Activated CD4-positive, alpha-beta memory T cell treated with anti-CD3 and anti-CD28 coated beads for 36 hours (primary cell): ENCODE data around the gene CPA5. TPM values are rescaled to one million over a fixed set of nuclear protein-coding genes. Genes with fewer than 3 reads are reported as not detected.
"Not testable (repeated sequence)": the region's sequence is repeated elsewhere in the genome, so short reads cannot be mapped to it uniquely, and the experiment has no call there.

ENCODE experiments used
- CTCF ChIA-PET: fragments of 350-600 bp; sonication (Branson Sonifier 250); formaldehyde crosslinking; loops from one replicate; lab custom pipeline; 2021; ENCODE audit warnings: antibody characterized with exemption, inconsistent platforms; lab: Charles Lee
- POLR2A ChIA-PET: fragments of 350-600 bp; sonication (Branson Sonifier 250); formaldehyde crosslinking; loops from one replicate; lab custom pipeline; 2021; ENCODE audit warnings: antibody characterized with exemption; lab: Charles Lee
- DNase-seq: peaks from one replicate; pipeline ENCODE4 v3.0.0-alpha.2; 2020
- H3K27ac Mint-ChIP-seq: one replicate; pipeline ENCODE4 v1.8.0; 2021; ENCODE audit warnings: mixed read lengths
- H3K27me3 Mint-ChIP-seq: one replicate; pipeline ENCODE4 v1.8.0; 2021; ENCODE audit warnings: mixed read lengths
- H3K36me3 Mint-ChIP-seq: one replicate; pipeline ENCODE4 v1.8.0; 2021; ENCODE audit warnings: mixed read lengths
- H3K4me1 Mint-ChIP-seq: one replicate; pipeline ENCODE4 v1.8.0; 2021; ENCODE audit warnings: low read depth, mixed read lengths
- H3K4me3 Mint-ChIP-seq: one replicate; pipeline ENCODE4 v1.8.0; 2021; ENCODE audit warnings: mild to moderate bottlenecking, mixed read lengths
- H3K9me3 Mint-ChIP-seq: one replicate; pipeline ENCODE4 v1.8.0; 2021; ENCODE audit warnings: mixed read lengths
- intact Hi-C: fragments of 100-400 bp; cut with micrococcal nuclease; formaldehyde crosslinking; loops from one replicate; pipeline ENCODE4 v1.15.1; 2023
- total RNA-seq, 2 experiments: library from RNA; stranded (reverse); gene quantifications; one replicate each; pipeline ENCODE4 v1.2.3, GENCODE V29; 2021

The CPA5 gene
- total RNA-seq, 2 experiments from 2014 or later, result 0.15 TPM; not detected in 1

DNA sequence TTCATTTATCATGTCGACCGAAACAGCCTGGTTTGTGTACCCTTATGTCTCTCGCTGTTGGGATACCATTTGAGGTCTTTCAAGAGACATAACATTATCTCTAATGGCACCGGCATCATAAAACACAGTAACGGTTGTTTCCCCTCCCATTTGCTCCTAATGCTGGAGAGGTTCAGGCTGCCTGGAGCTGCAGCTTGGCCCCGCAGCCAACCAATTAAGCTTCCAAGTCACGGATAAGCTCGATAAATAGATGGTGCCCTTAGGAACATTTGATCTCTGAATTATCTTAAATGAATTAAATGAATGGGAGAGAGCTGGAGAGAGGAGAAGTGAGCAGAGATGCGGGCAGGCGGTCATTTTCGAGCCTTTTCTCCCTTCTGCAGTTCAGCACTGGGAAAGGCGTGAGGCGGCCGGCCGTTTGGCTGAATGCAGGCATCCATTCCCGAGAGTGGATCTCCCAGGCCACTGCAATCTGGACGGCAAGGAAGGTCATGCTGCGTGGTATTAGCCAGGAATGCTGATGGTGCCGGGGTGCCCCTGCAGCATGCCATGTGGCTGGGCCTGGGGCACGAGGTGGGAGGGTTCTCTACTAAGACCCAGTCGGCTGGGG, 39.1 kb upstream of the CPA5 start:
- Mint-ChIP-seq H3K27ac (no peak overlapping the region), H3K4me3 (no peak overlapping the region), H3K4me1 (no peaks in the 10 kb centered on the region), H3K9me3 (no peaks in the 10 kb centered on the region), H3K36me3 (no peaks in the 10 kb centered on the region), H3K27me3 (peaks cover 7% of the 10 kb centered on the region)
- no peak for DNase-seq
- ChIA-PET POLR2A (no interaction called here), CTCF (no interaction called here)
- intact Hi-C loops, result no loop called here

DNA sequence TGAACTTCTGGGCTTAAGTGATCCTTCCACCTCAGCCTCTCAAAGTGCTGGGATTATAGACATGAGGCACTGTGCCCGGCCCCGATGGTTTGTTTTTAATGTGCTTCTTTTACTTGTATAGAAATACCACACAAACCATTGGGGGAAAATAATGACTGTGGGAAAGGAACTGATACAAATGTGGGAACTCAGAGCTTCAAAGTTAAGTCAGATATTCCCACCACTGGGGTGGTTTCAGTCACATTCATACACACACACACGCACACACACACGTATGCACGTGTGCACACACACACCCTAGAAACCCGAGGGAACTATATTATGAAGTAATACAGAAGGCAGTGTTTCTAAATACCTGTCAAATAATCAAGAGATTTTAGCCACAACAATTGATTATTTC, 34.6 kb upstream of the CPA5 start:
- DNase-seq, result no peak
- intact Hi-C loops, result no loop called here
- Mint-ChIP-seq H3K4me1 (no peaks in the 10 kb centered on the region), H3K27me3 (peaks cover 6% of the 10 kb centered on the region), H3K9me3 (no peaks in the 10 kb centered on the region), H3K4me3 (no peak overlapping the region), H3K27ac (no peak overlapping the region), H3K36me3 (no peaks in the 10 kb centered on the region)
- CTCF ChIA-PET, result no interaction called here
- POLR2A ChIA-PET, result no interaction called here

DNA sequence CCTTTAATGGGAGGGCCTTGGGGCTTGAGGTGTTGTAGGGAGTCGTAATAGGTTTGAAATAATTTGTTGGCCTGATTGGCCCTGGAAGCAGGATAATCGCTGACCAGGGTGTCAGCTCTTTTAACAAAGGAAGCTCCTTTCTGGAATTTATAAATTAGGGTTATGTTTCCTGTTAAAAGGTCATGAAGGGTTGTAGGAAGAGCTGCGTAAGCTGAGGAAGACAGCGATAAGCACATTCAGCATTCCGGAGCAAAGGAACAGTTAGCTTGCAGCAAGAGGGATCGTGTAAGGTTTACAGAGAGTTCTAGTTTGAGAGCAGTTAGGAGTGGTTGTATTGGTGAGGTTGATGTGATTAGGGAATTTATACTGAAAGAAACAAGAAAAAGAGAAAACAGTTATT, 30.3 kb upstream of the CPA5 start:
- POLR2A ChIA-PET, result no interaction called here

DNA sequence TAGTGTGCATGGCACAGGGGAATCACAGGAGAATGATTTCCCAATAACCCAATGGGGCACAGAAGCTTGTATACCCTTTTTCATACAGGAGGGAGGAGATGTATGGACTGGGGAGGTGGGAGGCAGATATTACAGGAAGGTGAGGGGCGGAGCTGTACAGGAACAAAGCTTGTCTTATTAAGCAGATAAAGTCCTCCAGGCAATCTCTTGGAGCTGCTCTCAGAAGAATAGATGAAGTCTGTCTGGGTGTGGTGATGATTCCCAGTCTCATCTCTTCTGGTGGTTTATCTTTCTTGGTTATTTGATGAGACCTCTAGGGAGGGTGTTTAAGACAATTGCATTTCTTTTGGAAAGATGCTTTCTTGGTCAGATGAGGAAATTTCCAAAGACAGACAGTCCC, 25.1 kb upstream of the CPA5 start:
- Mint-ChIP-seq H3K36me3 (no peaks in the 10 kb centered on the region), H3K27ac (no peak overlapping the region), H3K4me3 (no peak overlapping the region), H3K4me1 (peaks cover 5% of the 10 kb centered on the region), H3K9me3 (no peaks in the 10 kb centered on the region), H3K27me3 (peaks cover 5% of the 10 kb centered on the region)
- ChIA-PET POLR2A (no interaction called here), CTCF (no interaction called here)
- intact Hi-C loops, result no loop called here
- no peak for DNase-seq

More for the DNA sequence above, 30.3 kb upstream of the CPA5 start:
- no peak overlapping the region for H3K4me3 Mint-ChIP-seq
- DNase-seq, result no peak
- no peaks in the 10 kb centered on the region for H3K4me1 Mint-ChIP-seq
- peaks cover 8% of the 10 kb centered on the region for H3K27me3 Mint-ChIP-seq
- H3K36me3 Mint-ChIP-seq, result no peaks in the 10 kb centered on the region
- intact Hi-C loops, result no loop called here
- no peaks in the 10 kb centered on the region for H3K9me3 Mint-ChIP-seq
- no peak overlapping the region for H3K27ac Mint-ChIP-seq
- CTCF ChIA-PET, result no interaction called here

DNA sequence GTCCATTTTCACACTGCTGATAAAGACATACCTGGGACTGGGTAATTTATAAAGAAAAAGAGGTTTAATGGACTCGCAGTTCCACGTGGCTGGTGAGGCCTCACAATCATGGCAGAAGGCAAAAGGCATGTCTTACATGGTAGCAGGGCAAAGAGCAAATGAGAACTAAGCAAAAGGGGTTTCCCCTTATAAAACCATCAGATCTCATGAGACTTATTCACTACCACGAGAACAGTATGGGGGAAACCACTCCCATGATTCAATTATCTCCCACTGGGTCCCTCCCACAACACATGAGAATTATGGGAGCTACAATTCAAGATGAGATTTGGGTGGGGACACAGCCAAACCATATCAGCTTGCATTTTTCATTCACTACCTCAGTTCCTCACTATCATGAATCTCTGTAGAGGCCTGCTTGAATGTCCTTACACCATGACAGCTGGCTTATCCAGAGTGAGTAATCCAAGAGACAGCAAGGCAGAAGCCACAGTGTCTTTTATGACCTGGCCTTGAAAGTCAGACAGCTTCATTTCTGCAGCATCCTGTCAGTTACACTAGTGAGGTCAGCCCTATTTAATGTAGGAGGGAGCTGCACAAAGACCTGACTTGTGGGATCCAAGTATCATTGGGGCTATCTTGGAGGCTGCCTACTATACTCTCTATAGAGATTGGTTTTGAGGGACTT, 22.9 kb upstream of the CPA5 start:
- H3K4me3 Mint-ChIP-seq, H3K9me3 Mint-ChIP-seq, H3K27ac Mint-ChIP-seq, H3K4me1 Mint-ChIP-seq, H3K36me3 Mint-ChIP-seq, H3K27me3 Mint-ChIP-seq, intact Hi-C loops, DNase-seq: not testable (repeated sequence)
- ChIA-PET CTCF (interaction anchor here (1.1 to 1.4 kb wide), 2 partner anchors 411 to 436 kb away, joined by 3 to 7 read pairs; no protein-coding TSS in a partner anchor), POLR2A (interaction anchor here (0.6 to 1.2 kb wide), 2 partner anchors 45 to 116 kb away, joined by 3 to 4 read pairs; no protein-coding TSS in a partner anchor)

DNA sequence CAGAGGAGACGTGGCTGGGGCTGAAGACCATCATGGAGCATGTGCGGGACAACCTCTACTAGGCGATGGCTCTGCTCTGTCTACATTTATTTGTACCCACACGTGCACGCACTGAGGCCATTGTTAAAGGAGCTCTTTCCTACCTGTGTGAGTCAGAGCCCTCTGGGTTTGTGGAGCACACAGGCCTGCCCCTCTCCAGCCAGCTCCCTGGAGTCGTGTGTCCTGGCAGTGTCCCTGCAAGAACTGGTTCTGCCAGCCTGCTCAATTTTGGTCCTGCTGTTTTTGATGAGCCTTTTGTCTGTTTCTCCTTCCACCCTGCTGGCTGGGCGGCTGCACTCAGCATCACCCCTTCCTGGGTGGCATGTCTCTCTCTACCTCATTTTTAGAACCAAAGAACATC, 22.0 kb upstream of the CPA5 start:
- Mint-ChIP-seq H3K4me3 (no peak overlapping the region), H3K27me3 (peaks cover 5% of the 10 kb centered on the region), H3K4me1 (peaks cover 5% of the 10 kb centered on the region), H3K27ac (no peak overlapping the region), H3K36me3 (no peaks in the 10 kb centered on the region), H3K9me3 (no peaks in the 10 kb centered on the region)
- ChIA-PET CTCF (no interaction called here), POLR2A (interaction anchor here (1.0 kb wide), 1 partner anchor 48 kb away, joined by 3 read pairs; no protein-coding TSS in a partner anchor)
- intact Hi-C loops, result no loop called here
- no peak for DNase-seq

DNA sequence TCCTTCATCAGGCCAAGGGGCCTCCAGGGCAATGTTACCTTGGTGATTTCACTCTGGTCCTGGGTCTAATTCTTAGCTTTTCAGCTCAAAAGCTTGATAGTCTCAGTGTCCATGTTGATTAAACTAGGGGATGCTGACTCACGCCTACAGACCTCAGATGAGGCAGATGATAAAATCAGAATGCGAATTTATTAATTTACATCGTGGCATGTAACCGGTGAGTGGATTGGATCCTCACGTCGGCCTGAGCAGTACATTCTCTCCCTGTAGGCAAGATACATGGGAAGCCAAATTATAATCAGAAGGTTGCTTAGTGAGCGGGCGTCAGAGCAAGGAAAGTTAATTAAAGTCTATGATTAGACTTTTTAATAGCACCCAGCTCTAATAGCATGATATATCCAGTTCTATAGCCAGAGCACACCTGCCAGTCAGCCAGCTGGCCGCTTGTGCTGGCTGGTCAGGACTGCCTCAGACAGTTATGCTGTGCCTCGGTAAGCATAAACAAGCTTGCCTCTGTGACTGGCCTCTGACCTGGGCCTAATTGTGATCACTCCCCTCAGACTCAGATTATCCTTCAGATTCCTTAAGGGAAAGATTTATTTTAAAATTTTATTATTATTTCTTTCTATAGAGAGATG, 20.2 kb upstream of the CPA5 start:
- Mint-ChIP-seq H3K27ac (no peak overlapping the region), H3K9me3 (no peaks in the 10 kb centered on the region), H3K27me3 (no peaks in the 10 kb centered on the region), H3K4me3 (no peak overlapping the region), H3K36me3 (no peaks in the 10 kb centered on the region), H3K4me1 (peaks cover 5% of the 10 kb centered on the region)
- DNase-seq, result no peak
- CTCF ChIA-PET, result no interaction called here
- POLR2A ChIA-PET, result no interaction called here
- intact Hi-C loops, result no loop called here

DNA sequence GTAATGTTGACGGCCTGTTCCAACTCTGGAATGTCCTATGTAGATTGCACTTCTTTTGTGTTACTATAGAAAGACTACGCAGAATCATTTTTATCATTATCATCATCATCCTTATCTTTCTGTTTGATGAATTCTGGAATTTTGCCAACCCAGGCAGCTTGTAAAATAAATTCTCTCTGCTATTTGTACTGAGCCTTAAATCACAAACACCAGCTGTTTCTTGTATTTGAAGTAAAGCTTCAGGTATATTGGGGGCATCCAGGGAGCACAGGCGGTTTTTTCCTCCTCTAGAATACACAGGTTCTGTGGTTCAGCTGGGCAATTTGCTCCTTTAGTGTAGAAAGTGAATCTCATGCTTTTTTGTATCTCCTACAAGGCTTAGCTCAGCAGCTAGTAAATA, 14.9 kb upstream of the CPA5 start:
- POLR2A ChIA-PET, result no interaction called here
- no peak overlapping the region for H3K27ac Mint-ChIP-seq
- CTCF ChIA-PET, result no interaction called here
- no peaks in the 10 kb centered on the region for H3K27me3 Mint-ChIP-seq
- H3K9me3 Mint-ChIP-seq, result no peaks in the 10 kb centered on the region
- no peak overlapping the region for H3K4me3 Mint-ChIP-seq
- intact Hi-C loops, result no loop called here
- H3K4me1 Mint-ChIP-seq, result peaks cover 3% of the 10 kb centered on the region
- H3K36me3 Mint-ChIP-seq, result no peaks in the 10 kb centered on the region
- DNase-seq, result no peak

DNA sequence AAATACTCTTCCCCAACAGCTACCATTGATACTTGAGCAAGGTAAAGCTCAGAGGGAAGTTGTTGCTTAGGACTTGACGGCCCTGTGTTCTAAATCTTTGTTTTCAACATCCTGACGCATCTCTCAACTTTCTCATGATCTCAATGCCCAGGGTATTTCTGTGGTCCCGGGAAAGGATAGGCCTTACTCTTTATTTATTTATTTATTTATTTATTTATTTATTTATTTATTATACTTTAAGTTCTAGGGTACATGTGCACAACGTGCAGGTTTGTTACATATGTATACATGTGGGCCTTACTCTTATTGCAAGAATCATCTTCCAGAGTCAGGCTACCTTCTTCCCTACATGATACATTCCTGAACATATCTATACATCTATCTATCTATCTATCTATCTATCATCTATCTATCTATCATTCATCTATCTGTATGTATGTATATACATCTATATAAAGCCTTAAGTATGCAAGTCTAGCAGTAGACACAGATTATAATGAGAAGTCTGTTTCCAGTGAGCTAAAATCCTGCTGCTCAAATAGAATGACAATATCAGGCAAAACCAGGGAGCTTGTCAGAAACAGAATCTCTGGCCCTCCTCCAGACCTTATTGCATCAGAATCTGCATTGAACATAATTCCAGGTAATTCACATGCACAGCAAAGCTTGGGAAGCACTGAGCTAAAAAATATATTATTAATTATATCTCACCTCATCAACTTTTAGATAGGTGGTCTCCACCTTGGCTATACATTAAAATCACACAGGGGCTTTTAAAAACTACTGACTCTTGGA, 12.2 kb upstream of the CPA5 start:
- POLR2A ChIA-PET, result no interaction called here
- intact Hi-C loops, result no loop called here
- Mint-ChIP-seq H3K27ac (no peak overlapping the region), H3K36me3 (no peaks in the 10 kb centered on the region), H3K27me3 (no peaks in the 10 kb centered on the region), H3K4me3 (no peak overlapping the region), H3K4me1 (peaks cover 3% of the 10 kb centered on the region), H3K9me3 (no peaks in the 10 kb centered on the region)
- CTCF ChIA-PET, result no interaction called here
- DNase-seq, result no peak

DNA sequence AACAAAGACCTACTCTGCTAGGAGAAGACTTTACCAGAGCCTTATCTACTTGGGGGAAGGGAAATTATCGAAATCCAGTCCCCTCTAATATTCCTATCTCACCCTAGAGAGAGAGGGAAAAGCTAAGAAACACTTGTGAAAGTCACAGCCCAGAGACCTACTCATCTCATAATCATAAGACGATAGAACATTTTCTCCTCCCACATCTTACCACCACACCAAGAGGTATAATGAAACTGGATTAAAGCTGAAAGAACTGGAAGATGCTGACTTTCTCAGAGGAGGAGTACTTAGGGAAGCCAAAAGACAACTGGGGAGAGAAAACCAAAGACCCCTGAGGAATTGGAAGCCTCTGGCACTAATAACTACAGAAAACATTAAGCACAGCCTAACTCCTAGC, 10.8 kb upstream of the CPA5 start:
- peaks cover 3% of the 10 kb centered on the region for H3K4me1 Mint-ChIP-seq
- H3K36me3 Mint-ChIP-seq, result no peaks in the 10 kb centered on the region
- no peak overlapping the region for H3K4me3 Mint-ChIP-seq
- no peaks in the 10 kb centered on the region for H3K27me3 Mint-ChIP-seq
- POLR2A ChIA-PET, result interaction anchor here (0.8 kb wide), 1 partner anchor 59 kb away, joined by 4 read pairs; no protein-coding TSS in a partner anchor
- DNase-seq, result no peak
- H3K27ac Mint-ChIP-seq, result no peak overlapping the region
- CTCF ChIA-PET, result no interaction called here
- intact Hi-C loops, result no loop called here
- no peaks in the 10 kb centered on the region for H3K9me3 Mint-ChIP-seq

DNA sequence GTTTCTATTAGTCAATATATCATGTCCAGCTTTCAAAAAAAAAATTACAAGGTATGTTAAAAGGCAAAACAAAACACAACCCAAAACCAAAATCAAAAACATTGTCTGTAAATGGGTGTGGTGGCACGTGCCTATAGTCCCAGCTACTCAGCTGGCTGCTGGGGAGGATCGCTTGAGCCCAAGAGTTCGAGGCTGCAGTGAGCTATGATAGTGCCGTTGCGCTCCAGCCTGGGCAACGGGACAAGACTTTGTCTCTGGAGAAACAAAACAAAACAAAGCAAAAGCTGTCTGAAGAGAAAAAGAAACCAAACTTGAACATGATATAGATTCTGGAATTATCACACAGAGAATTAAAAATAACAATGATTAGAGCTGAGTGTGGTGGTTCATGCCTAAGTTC, 10.3 kb upstream of the CPA5 start:
- intact Hi-C loops, result no loop called here
- Mint-ChIP-seq H3K27ac (no peak overlapping the region), H3K4me3 (no peak overlapping the region), H3K36me3 (no peaks in the 10 kb centered on the region), H3K4me1 (peaks cover 3% of the 10 kb centered on the region), H3K9me3 (no peaks in the 10 kb centered on the region), H3K27me3 (no peaks in the 10 kb centered on the region)
- DNase-seq, result no peak
- ChIA-PET POLR2A (interaction anchor here (0.8 kb wide), 1 partner anchor 59 kb away, joined by 4 read pairs; no protein-coding TSS in a partner anchor), CTCF (no interaction called here)

DNA sequence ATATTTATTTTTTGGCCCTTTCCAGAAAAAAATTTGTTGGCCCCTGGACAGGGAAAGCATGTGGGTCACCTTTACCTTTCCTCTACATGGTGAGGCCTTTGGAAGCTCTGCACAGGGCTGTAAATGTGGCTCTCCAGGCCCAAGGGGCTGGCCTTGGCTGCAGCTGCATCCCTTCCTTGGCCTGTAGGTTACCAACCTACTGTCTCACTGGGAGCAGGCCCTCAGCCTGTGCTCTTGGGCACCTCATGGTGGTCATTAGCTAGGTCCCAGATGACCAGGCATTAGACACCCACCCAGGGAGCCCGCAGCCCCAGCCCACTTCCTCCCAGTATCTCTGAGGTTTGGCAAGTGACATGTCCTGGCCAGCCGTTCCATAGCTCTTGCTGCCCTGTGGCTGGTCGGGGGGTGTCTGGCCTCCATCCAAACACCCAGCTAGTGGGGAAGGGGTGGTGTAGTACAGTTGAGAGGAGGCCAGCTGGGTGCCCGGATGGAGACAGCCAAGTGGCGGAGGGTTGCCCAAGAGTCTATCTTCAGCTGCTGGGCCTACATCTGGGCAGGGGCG, 7.1 kb upstream of the CPA5 start:
- CTCF ChIA-PET, result no interaction called here
- intact Hi-C loops, result no loop called here
- no peaks in the 10 kb centered on the region for H3K36me3 Mint-ChIP-seq
- POLR2A ChIA-PET, result no interaction called here
- no peak overlapping the region for H3K4me3 Mint-ChIP-seq
- no peaks in the 10 kb centered on the region for H3K27me3 Mint-ChIP-seq
- peaks cover 3% of the 10 kb centered on the region for H3K4me1 Mint-ChIP-seq
- H3K27ac Mint-ChIP-seq, result no peak overlapping the region
- DNase-seq, result no peak
- H3K9me3 Mint-ChIP-seq, result no peaks in the 10 kb centered on the region
